ENCODE data around the gene HNRNPLL.
A peak's percentile ranks its signal among the peaks of the same experiment; 100 is the strongest.
"Not testable (repeated sequence)": the region's sequence is repeated elsewhere in the genome, so short reads cannot be mapped to it uniquely, and the experiment has no call there.

The HNRNPLL gene

DNA sequence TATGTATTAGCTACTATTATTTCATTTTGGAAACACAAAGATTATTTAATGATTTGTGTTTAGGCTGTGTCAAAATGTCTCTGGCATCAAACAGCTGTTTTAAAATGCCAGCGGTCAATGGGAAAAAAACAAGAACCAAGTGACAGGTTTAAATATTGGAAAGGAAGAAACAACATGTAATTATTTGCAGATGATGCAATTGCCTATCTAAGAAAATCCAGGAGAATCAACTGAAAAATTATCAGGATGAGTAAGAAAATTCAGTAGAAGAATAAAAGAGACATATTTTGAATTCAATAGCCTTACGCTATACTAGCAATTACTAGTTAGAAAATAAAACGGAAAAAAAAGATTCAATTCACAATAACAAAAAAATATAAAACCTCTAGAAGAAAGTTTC, 51.6 kb downstream of the HNRNPLL start:
- DNase-seq = no peak

DNA sequence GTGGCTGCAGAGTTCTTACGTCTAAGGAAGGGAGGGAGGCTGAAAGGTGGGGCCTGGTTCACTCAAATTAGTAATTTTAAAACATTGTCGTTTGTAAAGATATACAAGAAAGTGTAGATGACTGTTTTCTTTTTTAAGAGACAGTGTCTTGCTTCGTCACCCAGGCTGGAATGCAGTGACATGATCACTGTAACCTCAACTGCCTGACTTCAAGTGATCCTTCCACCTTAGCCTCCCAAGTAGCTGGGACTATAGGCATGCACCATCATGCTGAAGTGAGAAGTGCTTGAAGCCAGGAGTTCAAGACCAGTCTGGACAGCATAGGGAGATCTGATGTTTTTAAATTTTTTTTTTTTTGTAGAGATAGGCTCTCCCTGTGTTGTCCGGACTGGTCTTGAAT, 52.9 kb downstream of the HNRNPLL start:
- no peak for DNase-seq

DNA sequence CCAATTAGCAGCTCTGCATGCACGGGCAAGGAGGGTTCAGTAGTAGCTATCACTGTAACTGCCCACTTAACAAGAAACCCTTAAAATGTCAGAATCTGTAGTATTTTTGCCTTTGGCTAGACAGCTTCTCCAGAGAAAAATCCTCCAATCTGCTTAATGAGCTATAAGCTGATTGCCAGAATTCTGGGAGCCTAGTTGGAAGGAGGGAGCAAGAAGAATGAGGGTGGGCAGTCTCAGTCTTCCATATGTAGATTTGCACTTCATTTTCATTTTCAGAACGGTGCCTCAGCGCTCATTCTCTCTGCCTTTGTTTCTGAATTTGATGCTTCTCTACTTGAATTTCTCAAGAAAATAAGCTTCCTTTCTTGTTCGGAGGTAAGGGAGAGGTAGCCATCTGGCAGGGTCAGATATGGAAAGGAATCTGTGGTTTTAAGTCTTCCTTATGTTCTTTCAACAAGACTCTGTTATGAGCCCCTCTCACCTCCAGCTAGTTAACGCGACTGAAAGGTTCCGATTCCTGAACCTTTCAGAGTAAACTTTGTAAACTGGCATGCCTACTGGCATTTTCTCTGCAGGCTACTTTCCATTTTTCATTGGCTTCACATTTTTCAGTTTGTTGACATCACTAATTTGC, 53.5 kb downstream of the HNRNPLL start:
- DNase-seq = no peak

DNA sequence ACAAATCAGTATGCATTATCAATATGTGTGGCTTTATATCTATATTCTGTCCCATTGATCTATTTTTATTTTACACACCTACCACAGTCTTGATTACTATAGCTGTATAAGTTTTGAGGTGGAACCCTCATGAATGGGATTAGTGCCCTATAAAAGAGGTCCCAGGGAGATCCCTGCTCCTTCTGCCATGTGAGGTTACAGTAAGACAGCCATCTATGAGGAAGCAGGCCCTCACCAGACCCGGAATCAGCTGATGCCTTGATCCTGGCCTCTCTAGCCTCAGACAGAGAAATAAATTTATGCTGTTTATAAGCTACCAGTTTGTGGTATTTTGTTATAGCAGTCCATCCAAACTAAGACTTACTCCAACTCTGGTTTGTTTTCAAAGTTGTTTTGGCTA, 54.9 kb downstream of the HNRNPLL start:
- no peak for DNase-seq

DNA sequence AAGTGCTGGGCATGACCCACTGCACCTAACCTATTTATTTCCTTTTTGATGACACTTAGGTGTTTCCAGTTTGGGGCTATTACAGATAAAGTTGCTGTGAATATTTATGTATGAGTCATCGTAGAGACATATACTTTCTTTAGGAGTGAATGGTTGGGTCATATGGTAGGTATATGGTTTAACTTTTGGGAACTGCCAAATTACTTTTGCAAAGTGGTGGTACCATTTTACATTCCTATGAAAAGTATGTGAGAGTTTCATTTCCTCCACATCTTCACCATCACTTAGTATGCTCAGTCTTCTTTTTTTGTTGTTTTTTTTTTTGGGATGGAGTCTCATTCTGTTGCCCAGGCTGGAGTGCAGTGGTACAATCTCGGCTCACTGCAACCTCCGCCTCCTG, 56.1 kb downstream of the HNRNPLL start:
- no peak for DNase-seq

DNA sequence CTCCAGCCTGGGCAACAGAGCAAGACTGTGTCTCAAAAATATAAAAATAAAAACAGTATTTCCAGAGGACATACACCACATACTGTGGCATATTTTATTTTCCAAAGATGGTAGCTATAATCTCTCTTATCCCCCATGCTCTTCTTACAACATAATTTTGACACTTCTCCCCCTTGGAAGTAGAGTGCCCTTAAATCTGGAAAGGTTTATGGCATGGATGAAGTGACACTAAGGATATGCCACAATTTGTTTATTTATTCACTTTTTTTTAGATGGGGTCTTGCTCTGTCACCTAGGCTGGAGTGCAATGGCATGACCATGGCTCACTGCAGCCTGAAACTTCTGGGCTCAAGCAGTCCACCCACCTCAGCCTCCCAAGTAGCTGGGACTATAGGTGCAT, 56.7 kb downstream of the HNRNPLL start:
- no peak for DNase-seq

DNA sequence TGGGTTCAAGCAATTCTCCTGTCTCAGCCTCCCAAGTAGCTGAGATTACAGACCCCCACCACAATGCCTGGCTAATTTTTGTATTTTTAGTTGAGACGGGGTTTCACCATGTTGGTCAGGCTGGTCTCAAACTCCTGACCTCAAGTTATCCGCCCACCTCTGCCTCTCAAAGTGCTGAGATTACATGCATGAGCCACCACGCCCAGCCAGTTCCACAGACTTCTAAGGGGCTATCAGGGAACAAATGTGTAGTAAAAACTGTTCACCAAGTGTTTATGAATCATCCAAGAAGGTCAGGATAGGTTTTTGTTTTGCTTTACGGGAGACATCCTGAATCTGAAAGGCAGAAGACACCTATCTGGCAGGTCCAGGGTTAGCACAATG, 60.5 kb downstream of the HNRNPLL start:
- DNase-seq = not testable (repeated sequence)

DNA sequence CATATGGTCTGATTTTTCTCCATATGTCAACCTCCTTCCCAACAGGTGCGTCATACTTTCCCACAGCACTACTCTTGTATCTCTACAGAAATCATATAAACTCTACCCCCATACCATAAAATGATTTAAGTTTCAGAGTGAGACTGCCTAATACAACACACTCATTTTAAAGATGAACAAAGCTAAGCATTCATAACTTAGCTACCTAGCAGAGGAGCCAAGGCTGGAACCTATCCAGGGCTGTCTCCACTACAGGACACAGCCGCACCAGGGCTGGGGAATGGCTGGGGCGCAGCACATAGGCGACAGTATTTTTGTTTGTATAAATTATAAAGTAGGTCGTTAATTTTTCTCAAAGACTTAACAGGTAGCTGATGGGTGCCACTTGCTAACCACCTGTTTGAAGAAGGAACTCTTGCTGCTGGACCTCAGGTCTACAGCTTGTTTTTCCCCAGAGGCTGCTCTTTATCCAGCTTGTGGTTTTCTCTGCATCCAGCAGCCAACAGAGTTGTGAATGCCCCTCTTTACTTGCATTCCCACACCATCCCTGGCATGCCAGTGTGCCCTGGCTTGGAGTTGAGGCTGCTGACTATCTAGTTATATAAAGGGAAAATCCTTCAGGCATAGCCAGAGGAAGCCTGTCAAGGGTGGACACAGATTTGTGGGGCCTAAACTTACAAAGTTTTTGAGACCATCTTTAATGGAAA, 62.0 kb downstream of the HNRNPLL start:
- no peak for DNase-seq

DNA sequence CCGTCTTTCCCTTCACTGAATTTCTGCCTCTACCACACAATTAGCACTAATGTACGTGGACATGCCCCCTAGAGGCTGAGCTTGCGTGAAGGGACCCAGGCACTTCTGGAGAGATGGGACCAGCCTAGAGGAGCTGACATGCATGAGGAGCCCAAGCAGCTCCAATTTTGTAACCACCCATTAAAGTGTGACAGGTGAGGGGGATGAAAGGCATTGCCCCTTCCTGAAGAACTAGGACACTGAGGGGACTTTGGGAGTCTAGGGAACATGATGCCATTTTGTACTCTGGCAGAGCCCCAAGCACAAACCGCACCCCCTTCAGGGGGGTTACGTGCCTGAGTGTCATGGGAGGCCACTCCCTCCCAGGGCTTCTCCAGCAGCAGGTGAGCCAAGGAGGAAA, 63.6 kb downstream of the HNRNPLL start:
- no peak for DNase-seq

DNA sequence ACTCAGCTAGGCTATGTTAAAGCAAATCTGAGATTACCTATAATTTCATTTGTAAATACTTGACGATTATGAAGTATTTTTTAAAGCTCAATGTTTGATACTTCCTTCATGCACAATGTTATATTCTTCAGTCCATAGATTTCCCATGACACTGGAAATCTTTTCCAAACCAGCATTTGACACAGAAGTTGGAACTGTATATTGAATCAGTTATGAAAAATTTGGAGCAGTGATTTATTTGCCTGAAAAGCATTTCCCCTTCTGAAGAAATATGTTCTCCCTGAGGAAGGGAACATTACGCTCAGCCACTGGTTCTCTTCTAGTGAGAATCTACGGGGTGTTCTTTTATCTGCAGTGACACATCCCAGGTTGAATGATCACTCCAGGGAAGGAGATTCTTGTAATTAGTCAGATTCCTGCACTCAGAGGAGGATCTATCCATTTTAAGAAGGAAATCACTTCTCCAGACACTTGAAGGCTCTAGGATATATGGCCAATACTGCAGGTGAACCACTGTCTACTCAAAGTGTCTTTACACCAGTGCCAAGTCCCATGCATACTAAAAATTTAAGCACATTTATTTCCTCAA, 64.7 kb downstream of the HNRNPLL start:
- DNase-seq = no peak

DNA sequence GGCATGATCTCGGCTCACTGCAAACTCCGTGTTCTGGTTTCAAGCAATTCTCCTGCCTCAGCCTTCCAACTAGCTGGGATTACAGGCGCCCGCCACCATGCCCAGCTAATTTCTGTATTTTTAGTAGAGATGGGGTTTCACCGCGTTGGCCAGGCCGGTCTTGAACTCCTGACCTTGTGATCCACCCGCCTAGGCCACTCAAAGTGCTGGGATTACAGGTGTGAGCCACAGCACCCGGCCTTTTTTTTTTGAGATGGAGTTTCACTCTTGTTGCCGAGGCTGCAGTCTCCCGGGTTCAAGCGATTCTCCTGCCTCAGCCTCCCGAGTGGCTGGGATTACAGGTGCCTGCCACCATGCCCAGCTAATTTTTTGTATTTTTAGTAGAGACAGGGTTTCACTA, 65.4 kb downstream of the HNRNPLL start:
- DNase-seq = not testable (repeated sequence)

DNA sequence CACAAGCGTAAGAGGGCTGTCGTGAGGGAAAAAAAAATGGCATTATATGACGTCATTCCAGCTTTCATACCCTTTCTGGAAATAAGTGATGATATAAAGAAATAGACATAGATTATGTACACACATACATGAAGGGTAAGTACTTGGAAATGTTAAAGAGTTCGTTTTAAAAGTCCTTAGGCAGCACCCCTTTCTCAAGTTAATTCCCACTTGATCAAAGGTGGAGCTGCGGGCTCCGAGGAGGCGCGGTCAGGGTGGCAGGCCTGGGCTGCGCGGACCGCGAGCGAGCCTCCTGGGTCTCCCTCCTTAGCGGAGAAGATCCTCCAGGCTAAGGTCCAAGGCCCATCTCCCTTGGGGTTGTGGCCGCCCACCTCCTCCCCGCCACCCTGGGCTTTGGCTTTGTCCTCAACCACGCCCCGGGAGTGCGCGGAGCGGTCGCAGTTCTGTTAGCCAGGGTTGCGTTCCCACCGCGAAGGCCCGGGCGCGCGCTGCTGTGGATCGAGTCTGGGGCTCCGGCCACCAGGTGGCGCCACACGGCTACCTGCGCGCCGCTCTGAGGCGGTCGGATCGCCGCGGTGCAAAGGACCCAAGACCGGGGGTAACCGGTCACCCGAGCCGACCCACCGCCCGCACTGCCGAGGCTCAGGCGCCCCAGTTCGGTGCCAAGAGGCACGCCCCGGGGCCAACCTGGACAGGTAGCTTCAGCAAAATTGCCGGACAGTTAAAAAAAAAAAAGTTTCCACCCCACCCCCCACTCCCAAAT, 66.8 kb downstream of the HNRNPLL start:
- peak; percentile 89 for DNase-seq

DNA sequence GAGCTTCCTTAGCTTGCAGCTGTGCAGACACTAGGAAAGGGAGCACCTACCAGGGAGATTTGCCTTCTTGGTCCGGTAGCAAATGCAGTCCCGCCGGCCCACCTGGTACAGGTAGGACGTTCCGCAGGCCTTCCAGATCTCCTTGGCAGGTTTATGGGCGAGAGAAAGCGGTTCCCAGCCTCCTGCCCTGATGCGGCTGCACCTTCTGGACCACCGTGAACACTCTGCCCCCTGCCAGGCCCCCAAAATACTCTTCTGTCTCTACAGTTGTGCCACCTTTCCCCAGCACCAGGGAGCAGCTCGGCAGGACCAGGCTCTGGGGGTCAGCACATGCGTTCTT, 67.4 kb downstream of the HNRNPLL start:
- no peak for DNase-seq

DNA sequence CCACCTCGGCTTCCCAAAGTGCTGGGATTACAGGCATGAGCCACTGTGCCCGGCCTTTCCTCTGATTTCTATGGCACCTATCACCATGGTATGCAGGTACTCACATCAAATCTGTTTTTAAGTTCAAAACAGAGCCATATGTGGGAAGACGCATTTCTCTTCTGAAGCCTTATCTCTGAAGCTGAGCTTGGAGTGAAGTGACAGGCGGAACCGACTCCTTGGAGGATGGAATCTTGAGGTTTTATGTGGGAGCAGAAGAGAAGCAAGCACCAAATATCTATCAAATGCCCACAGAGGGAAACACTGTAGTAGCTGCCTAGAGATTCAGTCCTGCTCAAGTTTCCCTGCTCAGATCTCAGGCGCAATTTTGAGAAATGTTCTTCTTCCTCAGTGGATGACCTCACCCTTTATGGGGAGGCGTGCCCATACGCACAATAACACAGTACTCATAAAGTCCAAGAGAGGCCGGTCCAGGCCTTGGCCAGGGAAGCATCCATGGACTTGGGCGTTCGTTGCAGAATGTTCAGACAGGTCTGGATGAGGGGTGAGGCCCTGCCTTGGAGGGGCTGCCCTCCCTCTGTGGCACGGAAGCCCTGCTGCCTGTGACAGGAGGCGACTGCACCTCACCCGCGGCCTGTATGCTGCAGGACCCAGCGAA, 67.9 kb downstream of the HNRNPLL start:
- no peak for DNase-seq

DNA sequence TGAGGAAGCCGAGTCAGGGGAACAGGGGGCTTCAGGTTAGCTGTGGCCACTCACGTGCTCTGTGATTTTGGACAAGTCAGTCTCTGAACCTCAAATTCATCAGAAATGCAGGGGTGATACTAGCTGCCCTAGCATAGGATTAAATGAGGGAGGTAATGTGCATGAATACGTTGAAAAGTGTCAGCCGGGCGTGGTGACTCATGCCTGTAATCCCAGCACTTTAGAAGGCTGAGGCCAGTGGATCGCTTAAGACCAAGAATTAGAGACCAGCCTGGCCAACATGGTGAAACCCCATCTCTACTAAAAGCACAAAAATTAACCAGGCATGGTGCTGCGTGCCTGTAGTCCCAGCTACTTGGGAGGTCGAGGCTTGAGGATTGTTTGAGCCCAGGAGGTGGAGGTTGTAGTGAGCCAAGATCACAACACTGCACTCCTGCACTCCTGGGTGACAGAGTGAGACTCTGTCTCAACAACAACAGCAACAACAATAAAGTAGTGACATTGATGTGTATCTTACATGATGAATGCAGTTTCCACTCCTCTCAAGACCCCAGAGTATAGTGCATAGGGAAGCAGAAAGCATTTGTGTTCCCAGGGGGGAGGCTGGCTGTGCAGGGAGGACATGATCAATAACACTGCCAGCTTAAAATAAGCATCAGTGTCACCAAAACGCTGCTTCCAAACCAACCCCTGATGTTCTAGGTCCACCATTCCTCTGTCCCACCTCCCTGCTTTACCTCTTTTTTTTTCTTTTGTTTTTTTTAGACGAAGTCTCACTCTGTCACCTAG, 68.8 kb downstream of the HNRNPLL start:
- DNase-seq = no peak

DNA sequence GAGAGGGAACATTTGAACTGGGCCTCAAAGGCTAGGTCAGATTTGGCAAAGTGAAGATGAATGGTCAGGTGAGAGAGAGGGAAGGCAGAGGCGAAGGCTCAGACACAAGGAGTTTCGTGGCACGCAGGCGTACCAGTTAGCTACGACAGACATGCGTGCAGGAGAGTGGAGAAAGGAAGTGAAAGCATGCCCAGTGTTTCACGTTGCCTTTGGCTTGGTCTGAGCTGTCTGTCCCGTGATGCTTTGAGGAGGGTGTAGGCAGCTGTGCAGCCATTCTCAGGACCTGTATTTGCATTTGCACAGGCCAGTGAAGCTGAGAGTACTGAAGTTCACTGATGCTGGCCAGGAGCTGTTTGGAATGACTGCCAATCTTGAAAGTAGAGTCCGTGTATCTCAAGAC, 69.5 kb downstream of the HNRNPLL start:
- no peak for DNase-seq

DNA sequence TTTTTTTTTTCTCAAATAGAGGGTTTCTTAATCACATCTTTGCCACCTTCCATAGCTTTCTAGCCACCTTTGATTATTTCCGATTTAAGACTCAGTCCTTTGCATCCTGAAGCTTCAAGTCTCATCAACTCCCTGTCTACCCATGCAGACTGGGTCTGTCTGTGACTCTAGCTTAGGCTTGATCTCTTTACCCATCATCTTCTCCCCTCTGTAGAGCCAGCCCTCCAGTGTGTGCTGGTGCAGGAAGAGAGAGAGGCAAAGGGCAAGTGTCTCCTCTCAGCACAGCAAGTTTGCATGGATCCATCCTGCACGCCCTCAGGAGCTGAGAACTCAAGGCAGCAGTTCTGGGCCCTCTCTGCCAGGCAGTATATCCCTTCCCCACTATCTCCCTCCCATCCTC, 70.4 kb downstream of the HNRNPLL start:
- no peak for DNase-seq

DNA sequence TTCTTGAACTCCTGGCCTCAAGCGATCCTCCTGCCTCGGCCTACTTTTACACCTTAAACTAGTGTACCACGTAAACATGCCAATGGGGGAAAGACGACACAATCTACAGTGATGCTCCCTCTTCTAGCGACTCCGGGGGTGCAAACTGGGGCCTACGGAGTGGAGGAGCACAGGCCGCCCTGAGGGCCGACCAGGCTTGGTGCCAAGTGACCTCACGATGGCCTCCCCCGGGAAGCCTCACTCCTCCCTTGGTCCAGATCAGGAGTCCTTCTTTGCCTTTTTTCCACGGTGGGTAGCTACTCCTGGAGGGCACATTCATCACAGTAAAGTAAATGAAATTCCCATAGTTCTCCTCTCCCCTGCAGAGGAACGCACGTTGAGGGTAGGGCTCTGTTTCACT, 73.5 kb downstream of the HNRNPLL start:
- DNase-seq = no peak

DNA sequence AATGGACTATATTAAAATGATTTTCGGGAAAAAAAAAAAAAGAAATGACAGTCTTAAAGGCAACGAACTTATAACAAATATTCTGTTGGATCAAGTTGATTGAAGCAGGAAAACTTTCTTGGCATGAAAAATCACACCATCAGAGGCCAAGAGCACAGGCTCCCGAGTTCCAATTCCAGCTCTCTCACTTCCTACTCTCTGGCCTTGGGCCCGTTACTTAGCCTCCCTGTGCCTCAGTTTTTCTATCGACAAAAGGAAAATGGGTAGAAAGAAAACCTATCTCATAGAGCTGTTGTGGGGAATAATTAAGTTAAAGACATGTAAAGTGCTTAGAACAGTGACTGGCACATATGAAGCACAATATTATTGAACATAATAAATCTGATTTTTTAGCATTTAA, 74.2 kb downstream of the HNRNPLL start:
- DNase-seq = no peak

DNA sequence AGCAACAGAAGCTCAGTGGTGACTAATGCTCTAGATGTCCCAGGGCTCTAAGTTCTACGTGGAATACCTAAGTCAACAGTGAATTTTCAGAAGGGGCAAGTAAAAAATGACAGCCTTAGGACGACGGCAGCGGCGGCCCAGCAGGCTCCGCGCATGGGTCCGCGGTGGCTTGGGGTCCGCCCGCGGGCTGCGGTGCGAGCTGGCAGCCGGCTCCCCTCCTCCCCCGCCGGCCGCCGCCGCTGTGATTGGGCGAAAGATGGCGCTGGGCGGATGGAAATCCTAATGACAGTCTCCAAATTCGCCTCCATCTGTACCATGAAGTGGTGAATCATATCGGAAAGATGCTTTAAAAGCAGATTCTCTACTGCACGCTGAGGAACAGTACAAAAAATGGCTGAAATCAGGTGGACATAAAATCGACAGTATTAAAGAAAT, 74.7 kb downstream of the HNRNPLL start:
- peak; percentile 36 for DNase-seq

DNA sequence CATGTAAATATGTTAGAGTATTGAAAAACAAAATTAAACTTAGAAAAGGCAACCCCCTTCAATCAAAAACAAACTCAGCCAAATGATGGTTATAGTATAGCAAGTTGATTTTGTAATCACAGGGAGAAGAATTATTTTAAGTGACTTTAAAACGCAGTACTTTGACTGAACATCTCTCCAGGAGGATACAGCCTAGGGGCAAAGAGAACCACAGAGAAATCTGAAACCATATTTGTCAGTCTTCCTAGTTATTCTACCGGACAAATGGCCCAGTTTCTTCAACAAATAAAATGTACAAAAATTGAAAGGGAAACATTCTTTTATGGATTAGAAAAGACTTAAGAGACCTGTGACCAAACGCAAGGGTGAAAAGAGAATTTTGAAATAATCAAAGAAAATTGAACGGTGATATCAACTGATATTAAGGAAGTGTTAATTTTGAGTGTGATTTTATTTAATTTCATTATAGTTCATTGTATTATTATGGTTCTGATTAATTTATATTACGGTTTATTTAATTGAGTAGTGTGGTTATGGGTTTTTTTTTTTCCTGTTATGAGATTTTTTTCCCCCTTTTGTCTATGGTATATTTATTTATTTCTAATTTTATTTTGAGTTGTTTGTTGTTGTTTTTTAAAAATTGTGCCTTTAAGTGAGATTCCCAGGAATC, 75.3 kb downstream of the HNRNPLL start:
- DNase-seq = no peak

DNA sequence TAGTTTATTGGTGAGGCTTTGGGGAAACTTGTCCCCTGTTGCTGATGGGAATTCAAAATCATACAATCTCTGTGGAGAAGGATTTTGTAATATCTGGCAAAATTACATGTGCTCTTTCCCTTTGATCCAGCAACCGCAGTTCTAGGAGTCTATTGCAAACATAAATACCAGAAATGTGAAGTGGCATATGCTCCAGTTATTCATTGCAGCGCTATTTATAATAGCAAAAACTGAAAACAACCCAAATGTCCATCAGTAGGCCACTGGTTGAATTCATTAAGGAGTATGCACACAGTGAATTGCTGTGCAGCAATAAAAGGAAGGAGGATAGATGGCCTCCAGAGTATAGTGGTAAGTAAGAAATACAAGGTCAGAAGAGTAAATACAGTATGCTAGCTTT, 76.5 kb downstream of the HNRNPLL start:
- DNase-seq = no peak

All from stimulated activated CD4-positive, alpha-beta T cell treated with anti-CD3 and anti-CD28 coated beads, Interleukin-12 subunit alpha, Interleukin-12 subunit beta, amount 100 ng/mL, for 4 hours (primary cell).